Stomach (tissue), 19 donors: ENCODE measurements around the gene DDAH1. TPM values are rescaled to one million over a fixed set of nuclear protein-coding genes. Genes with fewer than 3 reads are reported as not detected.
"Not testable (repeated sequence)": the region's sequence is repeated elsewhere in the genome, so short reads cannot be mapped to it uniquely, and the experiment has no call there.

ENCODE experiments used
- DNase-seq, 2 donors: peaks; one replicate each; pipeline versions ENCODE4 v3.0.0 to v3.0.0-alpha.2; 2013 to 2019
- H3K27ac ChIP-seq, 5 donors: fragments of 200-600 bp in 4 of 5; sonication (generic) in 4 of 5; one replicate each; pipeline ENCODE4 v1.5.1; 2013 to 2019; ENCODE audit warnings: mild to moderate bottlenecking in 1 of 5, moderate library complexity in 1 of 5
- H3K27me3 ChIP-seq, 3 donors: fragments of 200-600 bp; sonication (generic); one replicate each; pipeline ENCODE4 v1.5.1; 2017 to 2019; ENCODE audit warnings: mixed run types in 1 of 3
- H3K36me3 ChIP-seq, 4 donors: fragments of 200-600 bp; sonication (generic); 1 replicate in 3 of 4; 2 replicates in 1 of 4; pipeline ENCODE4 v1.5.1; 2016 to 2019
- H3K4me1 ChIP-seq, 4 donors: fragments of 200-600 bp; sonication (generic); one replicate each; pipeline ENCODE4 v1.5.1; 2016 to 2019
- H3K4me3 ChIP-seq, 4 donors: fragments of 200-600 bp; sonication (generic) in 3 of 4; one replicate each; pipeline ENCODE4 v1.5.1; 2016 to 2019; ENCODE audit warnings: mild to moderate bottlenecking in 1 of 4
- H3K9me3 ChIP-seq, 4 donors: fragments of 200-600 bp; sonication (generic); one replicate each; pipeline ENCODE4 v1.5.1; 2016 to 2019
- CTCF ChIP-seq, 7 experiments: fragments of 450-650 bp in 4 of 7; fragments of 200-600 bp in 3 of 7; sonication (generic) in 3 of 7; IDR thresholded peaks; one replicate each; pipeline ENCODE4 v1.5.1; 2016 to 2019; ENCODE audit warnings: antibody characterized with exemption in 7 of 7, control low read depth in 2 of 7, mild to moderate bottlenecking in 1 of 7
- EP300 ChIP-seq: sonication (generic); formaldehyde crosslinking; IDR thresholded peaks from one replicate; pipeline ENCODE4 v1.6.1; 2017; ENCODE audit warnings: antibody characterized with exemption
- POLR2A ChIP-seq, 4 donors: fragments of 450-650 bp; IDR thresholded peaks; one replicate each; pipeline ENCODE4 v1.6.1; 2016; ENCODE audit warnings: antibody characterized with exemption in 4 of 4, control low read depth in 2 of 4, mild to moderate bottlenecking in 1 of 4, moderate library complexity in 1 of 4
- POLR2AphosphoS5 ChIP-seq, 3 donors: sonication (generic); formaldehyde crosslinking; IDR thresholded peaks; one replicate each; pipeline ENCODE4 v1.6.1; 2016; ENCODE audit warnings: antibody characterized with exemption in 3 of 3
- WGBS, 5 donors: extraction: QIAGEN DNeasy Blood & Tissue Kit in 3 of 5; methylation state at CpG; one replicate each; pipeline versions ENCODE4 v1.1.5 to v1.1.7; 2013 to 2018; 5-methylcytosine and 5-hydroxymethylcytosine counted together
- intact Hi-C: fragments of 100-400 bp; cut with DNase I; formaldehyde crosslinking; loops from one replicate; pipeline ENCODE4 v1.15.1; 2023; ENCODE audit warnings: low total_unique reads
- long read RNA-seq, 10 donors: transcript quantifications; one replicate each; lab custom pipeline, GENCODE V29; 2026
- polyA plus RNA-seq, 3 donors: library from polyadenylated mRNA; stranded (reverse); fragments of 200-250 nt; gene quantifications; one replicate each; pipeline ENCODE4 v1.2.3, GENCODE V29; 2013
- total RNA-seq, 5 donors: library from RNA; depleted of rRNA; stranded (reverse); fragments of >200 nt; gene quantifications; one replicate each; pipeline versions ENCODE4 v1.1.0 to v1.2.3, GENCODE V29; 2014 to 2016
- donor health status: healthy with polysubstance abuse.
- donor health status: Bipolar disorder and iron deficiency.
- donor health status: healthy.

The DDAH1 gene
- 100 to 1,000 TPM in 1 of 5 donors, 10 to 100 TPM in 4; 39.7 to 113 (median 58.4) TPM for total RNA-seq
- 10 to 100 TPM; 10.6 to 23.1 (median 20.0) TPM for polyA plus RNA-seq
- long read RNA-seq, donor 1, transcript DDAH1-201 (6 exons, 3,920 nt): major isoform, 7 of 7 reads
- long read RNA-seq, donor 1, partial matches to known transcripts: 0 of 7 reads
- long read RNA-seq, donor 1, other reads (novel, unspliced or antisense): 0 of 7 reads
- long read RNA-seq, donor 2, transcript DDAH1-201 (6 exons, 3,920 nt): major isoform, 19 of 20 reads
- long read RNA-seq, donor 2, partial matches to known transcripts: 0 of 20 reads
- long read RNA-seq, donor 2, other reads (novel, unspliced or antisense): 0 of 20 reads
- long read RNA-seq, donor 3, transcript DDAH1-201 (6 exons, 3,920 nt): major isoform, 10 of 10 reads
- long read RNA-seq, donor 3, partial matches to known transcripts: 0 of 10 reads
- long read RNA-seq, donor 3, other reads (novel, unspliced or antisense): 0 of 10 reads
- long read RNA-seq, donor 4, partial matches to known transcripts: 0 of 2 reads
- long read RNA-seq, donor 4, other reads (novel, unspliced or antisense): 0 of 2 reads
- long read RNA-seq, donor 5, transcript DDAH1-201 (6 exons, 3,920 nt): major isoform, 18 of 18 reads
- long read RNA-seq, donor 5, partial matches to known transcripts: 0 of 18 reads
- long read RNA-seq, donor 5, other reads (novel, unspliced or antisense): 0 of 18 reads
- long read RNA-seq, donor 6: 0 reads
- long read RNA-seq, donor 7, transcript DDAH1-201 (6 exons, 3,920 nt): major isoform, 21 of 26 reads
- long read RNA-seq, donor 7, partial matches to known transcripts: 5 of 26 reads
- long read RNA-seq, donor 7, other reads (novel, unspliced or antisense): 0 of 26 reads
- long read RNA-seq, donor 8, transcript DDAH1-201 (6 exons, 3,920 nt): major isoform, 17 of 112 reads
- long read RNA-seq, donor 8, partial matches to known transcripts: 94 of 112 reads
- long read RNA-seq, donor 8, other reads (novel, unspliced or antisense): 0 of 112 reads
- long read RNA-seq, donor 9, transcript DDAH1-201 (6 exons, 3,920 nt): major isoform, 8 of 15 reads
- long read RNA-seq, donor 9, partial matches to known transcripts: 5 of 15 reads
- long read RNA-seq, donor 9, other reads (novel, unspliced or antisense): 0 of 15 reads
- long read RNA-seq, donor 10, transcript DDAH1-201 (6 exons, 3,920 nt): major isoform, 7 of 7 reads
- long read RNA-seq, donor 10, partial matches to known transcripts: 0 of 7 reads
- long read RNA-seq, donor 10, other reads (novel, unspliced or antisense): 0 of 7 reads

DNA sequence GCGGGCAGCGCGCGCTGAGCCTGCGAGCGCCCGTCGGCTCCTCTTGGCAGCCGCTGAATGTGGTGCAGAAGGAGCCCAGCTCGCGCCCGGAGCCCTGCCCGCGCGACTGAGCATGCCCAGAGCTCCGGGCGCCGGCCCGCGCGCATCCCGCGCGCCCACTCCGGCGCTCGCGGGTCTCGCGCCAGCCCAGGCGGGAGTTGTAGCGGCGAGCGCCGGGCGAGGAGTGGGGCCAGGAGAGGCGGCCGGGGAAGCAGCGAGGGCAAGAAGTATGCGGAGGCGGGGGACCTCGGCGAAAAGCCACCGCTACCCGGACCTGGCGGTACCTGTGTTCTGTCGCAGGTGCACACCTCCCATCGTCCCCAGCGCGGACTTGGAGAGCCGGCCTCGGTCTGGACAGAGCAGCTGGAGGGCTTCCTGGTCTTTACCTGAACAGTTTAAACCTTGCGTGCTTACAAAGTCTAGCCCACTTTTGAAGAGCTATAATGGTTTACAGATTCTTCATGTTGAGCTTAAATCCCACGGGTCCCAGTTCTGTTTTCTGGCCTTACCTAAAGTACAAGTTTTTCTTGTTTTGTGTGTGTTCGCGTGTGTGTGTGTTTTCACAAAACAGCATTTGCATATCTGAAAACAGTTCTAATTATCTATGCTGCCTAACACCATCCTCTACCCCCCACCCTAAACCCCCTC, at the start of gene DDAH1:
Gene DDAH1 (minus strand): TSS at position 61 of the 687 bp plus-strand sequence. CDS start 114 bp downstream, outside the sequence.
- Histone ChIP-seq H3K9me3 (no peaks in the 10 kb centered on the region), H3K36me3 (no peaks in the 10 kb centered on the region), H3K4me3 (peak within 1 kb of the TSS; percentile 74 to 82 (median 76)), H3K27ac (peak within 1 kb of the TSS; percentile 84 to 96 (median 90)), H3K4me1 (peaks cover 4 to 54% (median 49%) of the 10 kb centered on the region in 4 donors), H3K27me3 (peaks cover 0 to 7% (median 0%) of the 10 kb centered on the region in 3 donors)
- no peak for TF ChIP-seq CTCF (IDR thresholded peaks at IDR 0.05)
- TF ChIP-seq POLR2AphosphoS5 (IDR thresholded peaks at IDR 0.05): no peak
- TF ChIP-seq EP300: no peak
- TF ChIP-seq POLR2A (IDR thresholded peaks at IDR 0.05): no peak
- intact Hi-C loops: no loop called here
- 1 to 5% (median 2%) methylated on average over 41 to 56 of the region's 56 CpGs for WGBS, 5 donors
- peak; percentile 83 to 91 for DNase-seq

GRCh38 chr1:85513998-85514397, 49.0 kb upstream of the DDAH1 start:
- not testable (repeated sequence) for H3K27ac ChIP-seq

DNA sequence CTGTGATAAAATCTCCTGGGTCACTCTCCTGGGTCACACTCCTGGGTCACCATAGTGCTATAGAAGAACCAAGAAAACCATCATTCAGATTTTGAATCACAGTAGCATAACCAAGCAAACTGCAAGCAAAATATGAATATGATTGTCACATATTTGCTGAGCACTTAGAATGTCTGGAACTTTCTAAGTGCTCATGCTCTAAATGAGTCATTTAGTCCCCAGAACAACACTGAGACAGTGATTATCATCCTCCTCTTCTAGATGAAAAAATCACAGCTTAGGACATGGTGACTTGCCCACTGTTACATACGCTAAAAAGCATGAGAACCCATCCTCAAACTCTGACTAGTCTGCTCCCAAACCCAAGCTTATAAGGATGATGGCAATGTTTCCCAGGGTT, 39.5 kb upstream of the DDAH1 start:
- Histone ChIP-seq H3K27me3 (no peaks in the 10 kb centered on the region), H3K9me3 (peaks cover 0 to 4% (median 0%) of the 10 kb centered on the region in 4 donors), H3K4me3 (no peak overlapping the region), H3K36me3 (no peaks in the 10 kb centered on the region), H3K27ac (no peak overlapping the region), H3K4me1 (peaks cover 5 to 12% (median 10%) of the 10 kb centered on the region in 4 donors)
- DNase-seq: no peak
- TF ChIP-seq EP300 (no peak), POLR2AphosphoS5 (IDR thresholded peaks at IDR 0.05) (no peak), CTCF (IDR thresholded peaks at IDR 0.05) (no peak), POLR2A (IDR thresholded peaks at IDR 0.05) (no peak)
- WGBS, 5 donors: 79 to 100% (median 92%) methylated on average over 1 of the region's 1 CpG
- intact Hi-C loops: no loop called here

More at GRCh38 chr1:85513998-85514397, 49.0 kb upstream of the DDAH1 start:
- H3K36me3 ChIP-seq, H3K9me3 ChIP-seq, H3K27me3 ChIP-seq, intact Hi-C loops, H3K4me1 ChIP-seq, DNase-seq, H3K4me3 ChIP-seq: not testable (repeated sequence)
- 89 to 95% (median 92%) methylated on average over 4 of the region's 4 CpGs for WGBS, 5 donors

DNA sequence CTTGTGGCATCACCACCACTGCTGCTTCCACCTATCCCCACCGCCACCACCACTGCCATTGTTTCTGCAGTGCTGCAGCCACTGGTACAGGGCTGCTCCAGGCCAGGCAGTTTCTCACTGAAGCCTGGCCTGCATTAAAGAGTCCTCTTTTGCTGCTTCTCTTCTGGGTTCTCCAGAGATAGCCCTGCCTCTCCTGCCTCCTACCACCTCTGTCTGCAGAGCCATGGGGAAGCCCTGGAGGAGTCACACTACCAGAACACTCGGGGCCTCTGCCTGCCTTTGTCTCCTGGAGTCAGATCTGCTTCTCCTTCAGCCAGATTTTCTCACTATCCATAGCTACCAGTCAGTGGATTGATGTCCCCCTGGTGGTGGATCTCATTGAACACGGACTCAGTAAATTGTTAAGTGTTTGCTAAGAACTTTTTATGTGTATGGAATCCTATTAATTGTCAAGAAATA, 37.7 kb upstream of the DDAH1 start:
- WGBS, 5 donors: 18 to 36% (median 34%) methylated on average over 3 of the region's 3 CpGs
- H3K36me3 ChIP-seq: no peaks in the 10 kb centered on the region
- intact Hi-C loops: no loop called here
- DNase-seq: peak; percentile 70 to 88
- no peak overlapping the region for H3K4me3 ChIP-seq
- peaks cover 0 to 4% (median 0%) of the 10 kb centered on the region in 4 donors for H3K9me3 ChIP-seq
- peak in 5 of 7 experiments; percentile 14 to 82 (median 62) for TF ChIP-seq CTCF (IDR thresholded peaks at IDR 0.05)
- no peak for TF ChIP-seq POLR2A (IDR thresholded peaks at IDR 0.05)
- TF ChIP-seq POLR2AphosphoS5 (IDR thresholded peaks at IDR 0.05): peak in 1 of 3 donors; percentile 41
- no peak overlapping the region for H3K27ac ChIP-seq
- peaks cover 5 to 12% (median 10%) of the 10 kb centered on the region in 4 donors for H3K4me1 ChIP-seq
- H3K27me3 ChIP-seq: no peaks in the 10 kb centered on the region
